Muscle of leg (tissue), 11 donors: Measurements from ENCODE around the gene RTP4. TPM values are rescaled to one million over a fixed set of nuclear protein-coding genes. Genes with fewer than 3 reads are reported as not detected.
A peak's percentile ranks its signal among the peaks of the same experiment; 100 is the strongest.

Source experiments
- DNase-seq: peaks from one replicate; pipeline ENCODE4 v3.0.0; 2013
- H3K27ac ChIP-seq: one replicate; pipeline ENCODE4 v1.5.1; 2013; ENCODE audit warnings: mild to moderate bottlenecking, low read length, control low read depth
- H3K27me3 ChIP-seq: one replicate; pipeline ENCODE4 v1.6.1; 2013; ENCODE audit warnings: low read length; ENCODE audit not compliant: control insufficient read depth, insufficient read depth
- H3K36me3 ChIP-seq: one replicate; pipeline ENCODE4 v1.6.1; 2013; ENCODE audit warnings: low read length; ENCODE audit not compliant: control insufficient read depth, insufficient read depth
- H3K4me1 ChIP-seq: one replicate; pipeline ENCODE4 v1.6.1; 2013; ENCODE audit warnings: low read length; ENCODE audit not compliant: control insufficient read depth, insufficient read depth
- H3K4me3 ChIP-seq: one replicate; pipeline ENCODE4 v1.5.1; 2013; ENCODE audit warnings: low read length, control low read depth
- H3K9me3 ChIP-seq: replicated peaks from 2 replicates; pipeline ENCODE4 v1.6.1; 2013; ENCODE audit warnings: low read depth, low read length; ENCODE audit not compliant: control insufficient read depth
- WGBS: methylation state at CpG from one replicate; pipeline ENCODE4 v1.1.5; 2013; ENCODE audit warnings: missing lambda C conversion rate; ENCODE audit not compliant: insufficient coverage; 5-methylcytosine and 5-hydroxymethylcytosine counted together
- polyA plus RNA-seq, 8 donors: library from polyadenylated mRNA; unstranded; fragments of 120-200 nt; gene quantifications; one replicate each; pipeline versions ENCODE4 v1.2.1 to v1.2.3, GENCODE V29; 2013; ENCODE audit warnings: inconsistent platforms in 1 of 8, low replicate concordance in 1 of 8; ENCODE audit not compliant: insufficient read length in 8 of 8, insufficient read depth in 1 of 8
- total RNA-seq: library from RNA; stranded (reverse); fragments of 120-200 nt; gene quantifications from one replicate; pipeline ENCODE4 v1.2.4, GENCODE V29; 2013

The RTP4 gene
- total and polyA plus RNA-seq, 9 donors = 0.11 to 0.97 (median 0.23) TPM; not detected in 1

- Histone ChIP-seq H3K27me3 (peaks cover 3% of the 10 kb centered on the region), H3K4me3 (no peak overlapping the region), H3K9me3 (no peaks in the 10 kb centered on the region), H3K4me1 (no peaks in the 10 kb centered on the region), H3K27ac (no peak overlapping the region), H3K36me3 (no peaks in the 10 kb centered on the region)
- DNase-seq = no peak
- whole genome bisulfite sequencing = 75% methylated on average over 4 of the region's 4 CpGs
These were observed 33.3 kb upstream of the RTP4 start for GRCh38 chr3:187334904-187335303.

GRCh38 chr3:187336322-187336721 lies 31.9 kb upstream of the RTP4 start:
- Histone ChIP-seq H3K4me1 (no peaks in the 10 kb centered on the region), H3K36me3 (no peaks in the 10 kb centered on the region), H3K27ac (no peak overlapping the region), H3K27me3 (peaks cover 3% of the 10 kb centered on the region), H3K4me3 (no peak overlapping the region), H3K9me3 (no peaks in the 10 kb centered on the region)
- WGBS = 25% methylated on average over 3 of the region's 3 CpGs
- DNase-seq = no peak

GRCh38 chr3:187340578-187340977 lies 27.6 kb upstream of the RTP4 start:
- no peak overlapping the region for H3K27ac ChIP-seq
- no peaks in the 10 kb centered on the region for H3K4me1 ChIP-seq
- no peak for DNase-seq
- WGBS = no CpG with 5 or more reads among the region's 1 CpG
- peaks cover 3% of the 10 kb centered on the region for H3K27me3 ChIP-seq
- no peaks in the 10 kb centered on the region for H3K36me3 ChIP-seq
- no peaks in the 10 kb centered on the region for H3K9me3 ChIP-seq
- no peak overlapping the region for H3K4me3 ChIP-seq

- Histone ChIP-seq H3K36me3 (no peaks in the 10 kb centered on the region), H3K27ac (no peak overlapping the region), H3K4me1 (no peaks in the 10 kb centered on the region), H3K4me3 (no peak overlapping the region), H3K27me3 (peaks cover 3% of the 10 kb centered on the region), H3K9me3 (no peaks in the 10 kb centered on the region)
- no peak for DNase-seq
- 69% methylated on average over 2 of the region's 4 CpGs for WGBS
These were observed 25.9 kb upstream of the RTP4 start for GRCh38 chr3:187342255-187342654.

- no peak overlapping the region for H3K4me3 ChIP-seq
- no CpG with 5 or more reads among the region's 1 CpG for WGBS
- H3K27me3 ChIP-seq = no peaks in the 10 kb centered on the region
- no peaks in the 10 kb centered on the region for H3K36me3 ChIP-seq
- no peak overlapping the region for H3K27ac ChIP-seq
- DNase-seq = no peak
- no peaks in the 10 kb centered on the region for H3K9me3 ChIP-seq
- H3K4me1 ChIP-seq = no peaks in the 10 kb centered on the region
These were observed 24.5 kb upstream of the RTP4 start for GRCh38 chr3:187343670-187344069.

GRCh38 chr3:187352581-187353575 lies 15.3 kb upstream of the RTP4 start:
- Histone ChIP-seq H3K4me3 (no peak overlapping the region), H3K4me1 (no peaks in the 10 kb centered on the region), H3K27ac (no peak overlapping the region), H3K27me3 (no peaks in the 10 kb centered on the region), H3K36me3 (no peaks in the 10 kb centered on the region), H3K9me3 (no peaks in the 10 kb centered on the region)
- DNase-seq = no peak
- 40% methylated on average over 10 of the region's 13 CpGs for WGBS

- Histone ChIP-seq H3K36me3 (no peaks in the 10 kb centered on the region), H3K27me3 (no peaks in the 10 kb centered on the region), H3K4me3 (no peak overlapping the region), H3K9me3 (no peaks in the 10 kb centered on the region), H3K4me1 (no peaks in the 10 kb centered on the region), H3K27ac (no peak overlapping the region)
- no peak for DNase-seq
- 86% methylated on average over 1 of the region's 1 CpG for WGBS
These were observed 10.1 kb upstream of the RTP4 start for GRCh38 chr3:187358068-187358467.

GRCh38 chr3:187359798-187360486 lies 8.2 kb upstream of the RTP4 start:
- H3K4me1 ChIP-seq = no peaks in the 10 kb centered on the region
- WGBS = 25% methylated on average over 1 of the region's 7 CpGs
- no peaks in the 10 kb centered on the region for H3K36me3 ChIP-seq
- H3K27ac ChIP-seq = no peak overlapping the region
- DNase-seq = no peak
- H3K27me3 ChIP-seq = no peaks in the 10 kb centered on the region
- no peak overlapping the region for H3K4me3 ChIP-seq
- H3K9me3 ChIP-seq = no peaks in the 10 kb centered on the region

- no CpG with 5 or more reads among the region's 3 CpGs for WGBS
These were observed 7.6 kb upstream of the RTP4 start for GRCh38 chr3:187360596-187360995.

GRCh38 chr3:187361835-187362234 lies 6.3 kb upstream of the RTP4 start:
- Histone ChIP-seq H3K4me1 (no peaks in the 10 kb centered on the region), H3K36me3 (no peaks in the 10 kb centered on the region), H3K9me3 (no peaks in the 10 kb centered on the region), H3K27ac (no peak overlapping the region), H3K27me3 (no peaks in the 10 kb centered on the region), H3K4me3 (no peak overlapping the region)
- no CpG with 5 or more reads among the region's 2 CpGs for WGBS
- peak; percentile 12 for DNase-seq

More at GRCh38 chr3:187360596-187360995, 7.6 kb upstream of the RTP4 start:
- DNase-seq = no peak
- H3K4me3 ChIP-seq = no peak overlapping the region
- no peak overlapping the region for H3K27ac ChIP-seq
- no peaks in the 10 kb centered on the region for H3K9me3 ChIP-seq
- H3K4me1 ChIP-seq = no peaks in the 10 kb centered on the region
- no peaks in the 10 kb centered on the region for H3K36me3 ChIP-seq
- no peaks in the 10 kb centered on the region for H3K27me3 ChIP-seq
